WTC11 (cell line): ENCODE measurements around the gene LRRC10. TPM values are rescaled to one million over a fixed set of nuclear protein-coding genes. Genes with fewer than 3 reads are reported as not detected.
A peak's percentile ranks its signal among the peaks of the same experiment; 100 is the strongest.
"Not testable (repeated sequence)": the region's sequence is repeated elsewhere in the genome, so short reads cannot be mapped to it uniquely, and the experiment has no call there.

Experiments used
- ATAC-seq: fragments of 200-7000 bp; cut with Tn5 transposase; 2 replicates; pipeline ENCODE4 v1.10.0; 2021; ENCODE audit warnings: mild to moderate bottlenecking, moderate library complexity
- CTCF ChIA-PET: fragments of 300-600 bp; sonication (Branson Sonifier 250); formaldehyde crosslinking; loops from one replicate; lab custom pipeline; 2021; ENCODE audit warnings: antibody characterized with exemption; lab: Charles Lee
- POLR2A ChIA-PET: fragments of 350-600 bp; sonication (Branson Sonifier 250); formaldehyde crosslinking; loops from one replicate; lab custom pipeline; 2021; ENCODE audit warnings: antibody characterized with exemption; lab: Charles Lee
- DNase-seq: peaks from one replicate; pipeline ENCODE4 v3.0.0; 2021; ENCODE audit warnings: low spot score
- H3K27ac Mint-ChIP-seq: 2 replicates; pipeline ENCODE4 v1.8.0; 2021; ENCODE audit warnings: mixed read lengths
- H3K27me3 Mint-ChIP-seq: 2 replicates; pipeline ENCODE4 v1.8.0; 2021; ENCODE audit warnings: low read depth, mild to moderate bottlenecking, moderate library complexity, mixed read lengths
- H3K36me3 Mint-ChIP-seq: 2 replicates; pipeline ENCODE4 v1.8.0; 2021; ENCODE audit warnings: mixed read lengths
- H3K4me1 Mint-ChIP-seq: 2 replicates; pipeline ENCODE4 v1.8.0; 2022; ENCODE audit warnings: mixed read lengths
- H3K4me3 Mint-ChIP-seq: 2 replicates; pipeline ENCODE4 v1.8.0; 2021; ENCODE audit warnings: mild to moderate bottlenecking, moderate library complexity, mixed read lengths
- H3K9me3 Mint-ChIP-seq: 2 replicates; pipeline ENCODE4 v1.8.0; 2021; ENCODE audit warnings: mixed read lengths
- CDX4 ChIP-seq: fragments of 250-450 bp; sonication (Bioruptor Pico); IDR thresholded peaks from 2 replicates; pipeline ENCODE4 v1.9.0; 2021; ENCODE audit warnings: moderate library complexity, mild to moderate bottlenecking, inconsistent platforms, borderline replicate concordance
- HMGA2 ChIP-seq: fragments of 250-450 bp; sonication (Bioruptor Pico); IDR thresholded peaks from 2 replicates; pipeline ENCODE4 v1.4.0; 2021; ENCODE audit warnings: mild to moderate bottlenecking, moderate library complexity
- HMGXB4 ChIP-seq: sonication (generic); formaldehyde crosslinking; IDR thresholded peaks from 2 replicates; pipeline ENCODE4 v1.8.1; 2023; ENCODE audit warnings: mild to moderate bottlenecking, moderate library complexity, missing genetic modification reagents
- NFATC4 ChIP-seq: fragments of 250-450 bp; sonication (Bioruptor Pico); IDR thresholded peaks from 2 replicates; pipeline ENCODE4 v1.9.0; 2021; ENCODE audit warnings: mild to moderate bottlenecking
- RORB ChIP-seq: fragments of 250-450 bp; sonication (Bioruptor Pico); IDR thresholded peaks from 2 replicates; pipeline ENCODE4 v1.9.0; 2021; ENCODE audit warnings: mild to moderate bottlenecking
- SP1 ChIP-seq: sonication (generic); formaldehyde crosslinking; conservative IDR thresholded peaks from 2 replicates; pipeline ENCODE4 v1.8.1; 2022; ENCODE audit warnings: missing genetic modification reagents
- TEAD1 ChIP-seq: sonication (generic); formaldehyde crosslinking; IDR thresholded peaks from 2 replicates; pipeline ENCODE4 v1.8.0; 2022; ENCODE audit warnings: mild to moderate bottlenecking, missing genetic modification reagents
- USF2 ChIP-seq: sonication (generic); formaldehyde crosslinking; IDR thresholded peaks from 2 replicates; pipeline ENCODE4 v1.8.1; 2023; ENCODE audit warnings: mild to moderate bottlenecking, missing genetic modification reagents, moderate library complexity
- ZNF263 ChIP-seq: sonication (generic); formaldehyde crosslinking; IDR thresholded peaks from 2 replicates; pipeline ENCODE4 v1.8.1; 2022; ENCODE audit warnings: low read depth, mild to moderate bottlenecking, moderate library complexity, missing genetic modification reagents
- ZNF317 ChIP-seq: sonication (generic); formaldehyde crosslinking; IDR thresholded peaks from 2 replicates; pipeline ENCODE4 v1.8.1; 2023; ENCODE audit warnings: low read depth, mild to moderate bottlenecking, moderate library complexity, missing genetic modification reagents, borderline replicate concordance
- ZNF423 ChIP-seq: fragments of 250-450 bp; sonication (Bioruptor Pico); IDR thresholded peaks from 2 replicates; pipeline ENCODE4 v2.1.2; 2022; ENCODE audit warnings: mild to moderate bottlenecking, moderate library complexity
- total RNA-seq: library from RNA; stranded (reverse); gene quantifications from 3 replicates; pipeline ENCODE4 v1.2.3, GENCODE V29; 2021
- TF ChIP-seq, protein P1 (sequence below): sonication (generic); formaldehyde crosslinking; IDR thresholded peaks from 2 replicates; pipeline ENCODE4 v1.8.0; 2023; ENCODE audit warnings: missing genetic modification reagents
- TF ChIP-seq, protein P2 (sequence below): fragments of 200-600 bp; IDR thresholded peaks from 2 replicates; pipeline ENCODE4 v1.8.0; 2022; ENCODE audit warnings: antibody characterized with exemption
- TF ChIP-seq, protein P3 (sequence below): sonication (generic); formaldehyde crosslinking; IDR thresholded peaks from 2 replicates; pipeline ENCODE4 v1.8.1; 2023; ENCODE audit warnings: mild to moderate bottlenecking, missing genetic modification reagents

LRRC10 gene
- total RNA-seq, 1 experiment from 2014 or later = not detected

DNA sequence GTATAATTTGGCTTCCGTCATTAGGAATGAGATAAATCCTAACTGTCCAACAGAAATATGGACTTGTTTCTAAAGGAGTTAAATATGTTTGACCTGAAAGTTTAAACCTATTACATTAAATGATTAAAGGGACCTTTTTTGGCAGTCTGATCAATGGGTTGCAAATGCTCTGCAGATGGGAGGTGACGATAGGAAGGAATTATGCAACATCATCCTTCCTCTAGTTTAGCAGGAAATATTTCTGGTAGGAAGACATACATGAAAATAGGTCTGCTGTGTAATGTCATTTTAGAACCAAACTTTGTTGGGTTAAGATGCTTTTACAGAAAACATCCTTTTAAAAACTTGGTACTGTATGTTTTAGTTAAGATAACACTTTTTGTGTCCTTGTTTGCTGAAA lies 2.6 kb downstream of the LRRC10 start (continued):
- no peak for TF ChIP-seq HMGXB4 (CRISPR knock-in tag)
- no peak for TF ChIP-seq NFATC4
- TF ChIP-seq USF2 (CRISPR knock-in tag) = no peak
- TF ChIP-seq CDX4 = no peak
- TF ChIP-seq, protein P1, sequence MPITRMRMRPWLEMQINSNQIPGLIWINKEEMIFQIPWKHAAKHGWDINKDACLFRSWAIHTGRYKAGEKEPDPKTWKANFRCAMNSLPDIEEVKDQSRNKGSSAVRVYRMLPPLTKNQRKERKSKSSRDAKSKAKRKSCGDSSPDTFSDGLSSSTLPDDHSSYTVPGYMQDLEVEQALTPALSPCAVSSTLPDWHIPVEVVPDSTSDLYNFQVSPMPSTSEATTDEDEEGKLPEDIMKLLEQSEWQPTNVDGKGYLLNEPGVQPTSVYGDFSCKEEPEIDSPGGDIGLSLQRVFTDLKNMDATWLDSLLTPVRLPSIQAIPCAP (CRISPR knock-in tag) = no peak
- no peak for TF ChIP-seq RORB (CRISPR knock-in tag)
- TF ChIP-seq TEAD1 (CRISPR knock-in tag) = no peak
- no peak for TF ChIP-seq ZNF423 (CRISPR knock-in tag)
- TF ChIP-seq HMGA2 (CRISPR knock-in tag) = no peak

- POLR2A ChIA-PET, H3K4me1 Mint-ChIP-seq, DNase-seq, H3K27me3 Mint-ChIP-seq, H3K27ac Mint-ChIP-seq, ATAC-seq, H3K9me3 Mint-ChIP-seq, H3K4me3 Mint-ChIP-seq: not testable (repeated sequence)
- peaks cover 38% of the 10 kb centered on the region for H3K36me3 Mint-ChIP-seq
- CTCF ChIA-PET = interaction anchor here (1.0 kb wide), 1 partner anchor 36 kb away, joined by 3 read pairs; no protein-coding TSS in a partner anchor
Observed at GRCh38 chr12:69604275-69604674, 6.4 kb downstream of the LRRC10 start.

- peaks cover 44% of the 10 kb centered on the region for H3K36me3 Mint-ChIP-seq
- CTCF ChIA-PET, H3K9me3 Mint-ChIP-seq, H3K4me1 Mint-ChIP-seq, H3K27me3 Mint-ChIP-seq, H3K4me3 Mint-ChIP-seq, DNase-seq, ATAC-seq, POLR2A ChIA-PET, H3K27ac Mint-ChIP-seq: not testable (repeated sequence)
Observed at GRCh38 chr12:69603556-69603955, 7.2 kb downstream of the LRRC10 start.

GRCh38 chr12:69602954-69603353 lies 7.8 kb downstream of the LRRC10 start:
- Mint-ChIP-seq H3K36me3 (peaks cover 50% of the 10 kb centered on the region), H3K27me3 (no peaks in the 10 kb centered on the region), H3K4me3 (no peak overlapping the region), H3K9me3 (peaks cover 5% of the 10 kb centered on the region), H3K27ac (no peak overlapping the region), H3K4me1 (no peaks in the 10 kb centered on the region)
- ATAC-seq (peak; percentile 72), DNase-seq (no peak)
- ChIA-PET POLR2A (no interaction called here), CTCF (no interaction called here)
- TF ChIP-seq ZNF317 (CRISPR knock-in tag) (no peak), SP1 (CRISPR knock-in tag) (no peak), NFATC4 (no peak), ZNF263 (CRISPR knock-in tag) (no peak)
- TF ChIP-seq, protein P2, sequence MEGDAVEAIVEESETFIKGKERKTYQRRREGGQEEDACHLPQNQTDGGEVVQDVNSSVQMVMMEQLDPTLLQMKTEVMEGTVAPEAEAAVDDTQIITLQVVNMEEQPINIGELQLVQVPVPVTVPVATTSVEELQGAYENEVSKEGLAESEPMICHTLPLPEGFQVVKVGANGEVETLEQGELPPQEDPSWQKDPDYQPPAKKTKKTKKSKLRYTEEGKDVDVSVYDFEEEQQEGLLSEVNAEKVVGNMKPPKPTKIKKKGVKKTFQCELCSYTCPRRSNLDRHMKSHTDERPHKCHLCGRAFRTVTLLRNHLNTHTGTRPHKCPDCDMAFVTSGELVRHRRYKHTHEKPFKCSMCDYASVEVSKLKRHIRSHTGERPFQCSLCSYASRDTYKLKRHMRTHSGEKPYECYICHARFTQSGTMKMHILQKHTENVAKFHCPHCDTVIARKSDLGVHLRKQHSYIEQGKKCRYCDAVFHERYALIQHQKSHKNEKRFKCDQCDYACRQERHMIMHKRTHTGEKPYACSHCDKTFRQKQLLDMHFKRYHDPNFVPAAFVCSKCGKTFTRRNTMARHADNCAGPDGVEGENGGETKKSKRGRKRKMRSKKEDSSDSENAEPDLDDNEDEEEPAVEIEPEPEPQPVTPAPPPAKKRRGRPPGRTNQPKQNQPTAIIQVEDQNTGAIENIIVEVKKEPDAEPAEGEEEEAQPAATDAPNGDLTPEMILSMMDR = no peak
- TF ChIP-seq, protein P3, sequence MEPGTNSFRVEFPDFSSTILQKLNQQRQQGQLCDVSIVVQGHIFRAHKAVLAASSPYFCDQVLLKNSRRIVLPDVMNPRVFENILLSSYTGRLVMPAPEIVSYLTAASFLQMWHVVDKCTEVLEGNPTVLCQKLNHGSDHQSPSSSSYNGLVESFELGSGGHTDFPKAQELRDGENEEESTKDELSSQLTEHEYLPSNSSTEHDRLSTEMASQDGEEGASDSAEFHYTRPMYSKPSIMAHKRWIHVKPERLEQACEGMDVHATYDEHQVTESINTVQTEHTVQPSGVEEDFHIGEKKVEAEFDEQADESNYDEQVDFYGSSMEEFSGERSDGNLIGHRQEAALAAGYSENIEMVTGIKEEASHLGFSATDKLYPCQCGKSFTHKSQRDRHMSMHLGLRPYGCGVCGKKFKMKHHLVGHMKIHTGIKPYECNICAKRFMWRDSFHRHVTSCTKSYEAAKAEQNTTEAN (CRISPR knock-in tag) = no peak
- TF ChIP-seq, all 79 proteins: peak for 0
